Body of pancreas (tissue), 4 donors: ENCODE measurements around the gene MRPL4.

Experiments
- POLR2A ChIP-seq, 3 donors: fragments of 450-650 bp; IDR thresholded peaks; one replicate each; pipeline ENCODE4 v1.6.1; 2016; ENCODE audit warnings: antibody characterized with exemption in 3 of 3, mild to moderate bottlenecking in 2 of 3
- TF ChIP-seq, protein P1 (sequence below), 7 experiments: fragments of 450-650 bp in 4 of 7; fragments of 200-600 bp in 3 of 7; sonication (generic) in 3 of 7; IDR thresholded peaks; one replicate each; pipeline ENCODE4 v1.5.1; 2016 to 2019; ENCODE audit warnings: antibody characterized with exemption in 7 of 7

DNA sequence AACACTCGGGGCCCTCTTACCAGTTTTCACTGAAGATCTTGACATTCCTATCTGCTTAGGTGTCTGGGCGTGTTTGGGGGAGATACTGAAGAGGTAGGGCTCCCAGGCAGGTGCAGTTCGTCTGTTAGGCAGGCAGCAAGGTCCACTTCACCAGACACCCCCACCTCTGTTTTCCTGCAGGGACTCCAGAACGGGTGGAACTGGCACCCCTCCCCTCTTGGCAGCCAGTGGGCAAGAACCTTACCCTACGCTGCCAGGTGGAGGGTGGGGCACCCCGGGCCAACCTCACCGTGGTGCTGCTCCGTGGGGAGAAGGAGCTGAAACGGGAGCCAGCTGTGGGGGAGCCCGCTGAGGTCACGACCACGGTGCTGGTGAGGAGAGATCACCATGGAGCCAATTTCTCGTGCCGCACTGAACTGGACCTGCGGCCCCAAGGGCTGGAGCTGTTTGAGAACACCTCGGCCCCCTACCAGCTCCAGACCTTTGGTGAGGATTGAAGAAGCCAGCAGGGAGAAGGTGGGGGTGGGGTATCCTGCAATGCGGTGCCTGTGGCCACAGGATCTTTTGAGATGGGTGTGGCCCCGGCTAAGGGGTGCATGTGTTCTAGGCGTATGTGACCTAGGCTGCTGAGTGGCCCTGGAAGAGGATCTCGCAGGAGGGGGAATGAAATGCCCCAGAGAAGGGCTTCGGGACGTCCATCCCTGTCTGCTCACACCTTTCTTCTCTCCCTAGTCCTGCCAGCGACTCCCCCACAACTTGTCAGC lies 31.5 kb downstream of the MRPL4 start:
- TF ChIP-seq, protein P1, sequence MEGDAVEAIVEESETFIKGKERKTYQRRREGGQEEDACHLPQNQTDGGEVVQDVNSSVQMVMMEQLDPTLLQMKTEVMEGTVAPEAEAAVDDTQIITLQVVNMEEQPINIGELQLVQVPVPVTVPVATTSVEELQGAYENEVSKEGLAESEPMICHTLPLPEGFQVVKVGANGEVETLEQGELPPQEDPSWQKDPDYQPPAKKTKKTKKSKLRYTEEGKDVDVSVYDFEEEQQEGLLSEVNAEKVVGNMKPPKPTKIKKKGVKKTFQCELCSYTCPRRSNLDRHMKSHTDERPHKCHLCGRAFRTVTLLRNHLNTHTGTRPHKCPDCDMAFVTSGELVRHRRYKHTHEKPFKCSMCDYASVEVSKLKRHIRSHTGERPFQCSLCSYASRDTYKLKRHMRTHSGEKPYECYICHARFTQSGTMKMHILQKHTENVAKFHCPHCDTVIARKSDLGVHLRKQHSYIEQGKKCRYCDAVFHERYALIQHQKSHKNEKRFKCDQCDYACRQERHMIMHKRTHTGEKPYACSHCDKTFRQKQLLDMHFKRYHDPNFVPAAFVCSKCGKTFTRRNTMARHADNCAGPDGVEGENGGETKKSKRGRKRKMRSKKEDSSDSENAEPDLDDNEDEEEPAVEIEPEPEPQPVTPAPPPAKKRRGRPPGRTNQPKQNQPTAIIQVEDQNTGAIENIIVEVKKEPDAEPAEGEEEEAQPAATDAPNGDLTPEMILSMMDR (IDR thresholded peaks at IDR 0.05): no peak
- TF ChIP-seq POLR2A (IDR thresholded peaks at IDR 0.05): no peak
